ENCODE data around the gene LRCH1. TPM values are rescaled to one million over a fixed set of nuclear protein-coding genes. Genes with fewer than 3 reads are reported as not detected.
A peak's percentile ranks its signal among the peaks of the same experiment; 100 is the strongest.

The LRCH1 gene
- total RNA-seq, 1 experiment from 2014 or later, result 11.8 TPM

DNA sequence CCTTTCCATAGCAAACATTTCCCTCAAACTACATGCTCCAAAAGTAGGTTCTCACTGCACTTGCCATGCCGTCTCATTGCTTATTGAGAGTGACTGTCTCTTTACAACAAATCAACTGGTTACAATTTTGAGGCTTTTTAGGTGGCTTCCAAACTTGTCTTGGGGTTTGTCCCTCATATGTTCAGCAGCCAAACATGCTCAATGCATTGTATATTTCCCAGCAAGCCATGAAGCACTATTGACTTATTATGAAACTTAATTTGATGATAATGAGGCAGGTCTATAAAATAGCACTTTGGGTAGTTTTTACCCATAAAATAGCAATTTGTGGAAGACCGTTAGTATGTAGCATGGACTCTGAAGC is 78.2 kb downstream of the LRCH1 start:
- POLR2A ChIA-PET, result no interaction called here
- Mint-ChIP-seq H3K27me3 (ENCODE audit: low read depth) (no peaks in the 10 kb centered on the region), H3K36me3 (no peaks in the 10 kb centered on the region), H3K4me1 (peaks cover 46% of the 10 kb centered on the region), H3K4me3 (no peak overlapping the region), H3K9me3 (no peaks in the 10 kb centered on the region), H3K27ac (peak overlapping the region; percentile 84)
- no peak for ATAC-seq
- TF ChIP-seq MXD4 (CRISPR knock-in tag; IDR thresholded peaks at IDR 0.05; ENCODE audit: borderline replicate concordance) (no peak), ZBTB21 (CRISPR knock-in tag; IDR thresholded peaks at IDR 0.05; ENCODE audit: borderline replicate concordance) (no peak), CBFB (CRISPR knock-in tag; IDR thresholded peaks at IDR 0.05; ENCODE audit: low read depth) (no peak), KAT7 (CRISPR knock-in tag; IDR thresholded peaks at IDR 0.05; ENCODE audit: borderline replicate concordance) (no peak), ZNF121 (CRISPR knock-in tag; IDR thresholded peaks at IDR 0.05) (no peak), JAZF1 (CRISPR knock-in tag; IDR thresholded peaks at IDR 0.05) (no peak)
- TF ChIP-seq, protein P1, sequence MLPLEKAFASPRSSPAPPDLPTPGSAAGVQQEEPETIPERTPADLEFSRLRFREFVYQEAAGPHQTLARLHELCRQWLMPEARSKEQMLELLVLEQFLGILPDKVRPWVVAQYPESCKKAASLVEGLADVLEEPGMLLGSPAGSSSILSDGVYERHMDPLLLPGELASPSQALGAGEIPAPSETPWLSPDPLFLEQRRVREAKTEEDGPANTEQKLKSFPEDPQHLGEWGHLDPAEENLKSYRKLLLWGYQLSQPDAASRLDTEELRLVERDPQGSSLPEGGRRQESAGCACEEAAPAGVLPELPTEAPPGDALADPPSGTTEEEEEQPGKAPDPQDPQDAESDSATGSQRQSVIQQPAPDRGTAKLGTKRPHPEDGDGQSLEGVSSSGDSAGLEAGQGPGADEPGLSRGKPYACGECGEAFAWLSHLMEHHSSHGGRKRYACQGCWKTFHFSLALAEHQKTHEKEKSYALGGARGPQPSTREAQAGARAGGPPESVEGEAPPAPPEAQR (CRISPR knock-in tag; IDR thresholded peaks at IDR 0.05), result no peak
- TF ChIP-seq, protein P2, sequence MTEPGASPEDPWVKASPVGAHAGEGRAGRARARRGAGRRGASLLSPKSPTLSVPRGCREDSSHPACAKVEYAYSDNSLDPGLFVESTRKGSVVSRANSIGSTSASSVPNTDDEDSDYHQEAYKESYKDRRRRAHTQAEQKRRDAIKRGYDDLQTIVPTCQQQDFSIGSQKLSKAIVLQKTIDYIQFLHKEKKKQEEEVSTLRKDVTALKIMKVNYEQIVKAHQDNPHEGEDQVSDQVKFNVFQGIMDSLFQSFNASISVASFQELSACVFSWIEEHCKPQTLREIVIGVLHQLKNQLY (CRISPR knock-in tag; IDR thresholded peaks at IDR 0.05), result no peak
- TF ChIP-seq, protein P3, sequence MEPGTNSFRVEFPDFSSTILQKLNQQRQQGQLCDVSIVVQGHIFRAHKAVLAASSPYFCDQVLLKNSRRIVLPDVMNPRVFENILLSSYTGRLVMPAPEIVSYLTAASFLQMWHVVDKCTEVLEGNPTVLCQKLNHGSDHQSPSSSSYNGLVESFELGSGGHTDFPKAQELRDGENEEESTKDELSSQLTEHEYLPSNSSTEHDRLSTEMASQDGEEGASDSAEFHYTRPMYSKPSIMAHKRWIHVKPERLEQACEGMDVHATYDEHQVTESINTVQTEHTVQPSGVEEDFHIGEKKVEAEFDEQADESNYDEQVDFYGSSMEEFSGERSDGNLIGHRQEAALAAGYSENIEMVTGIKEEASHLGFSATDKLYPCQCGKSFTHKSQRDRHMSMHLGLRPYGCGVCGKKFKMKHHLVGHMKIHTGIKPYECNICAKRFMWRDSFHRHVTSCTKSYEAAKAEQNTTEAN (CRISPR knock-in tag; IDR thresholded peaks at IDR 0.05), result no peak
- TF ChIP-seq, protein P4, sequence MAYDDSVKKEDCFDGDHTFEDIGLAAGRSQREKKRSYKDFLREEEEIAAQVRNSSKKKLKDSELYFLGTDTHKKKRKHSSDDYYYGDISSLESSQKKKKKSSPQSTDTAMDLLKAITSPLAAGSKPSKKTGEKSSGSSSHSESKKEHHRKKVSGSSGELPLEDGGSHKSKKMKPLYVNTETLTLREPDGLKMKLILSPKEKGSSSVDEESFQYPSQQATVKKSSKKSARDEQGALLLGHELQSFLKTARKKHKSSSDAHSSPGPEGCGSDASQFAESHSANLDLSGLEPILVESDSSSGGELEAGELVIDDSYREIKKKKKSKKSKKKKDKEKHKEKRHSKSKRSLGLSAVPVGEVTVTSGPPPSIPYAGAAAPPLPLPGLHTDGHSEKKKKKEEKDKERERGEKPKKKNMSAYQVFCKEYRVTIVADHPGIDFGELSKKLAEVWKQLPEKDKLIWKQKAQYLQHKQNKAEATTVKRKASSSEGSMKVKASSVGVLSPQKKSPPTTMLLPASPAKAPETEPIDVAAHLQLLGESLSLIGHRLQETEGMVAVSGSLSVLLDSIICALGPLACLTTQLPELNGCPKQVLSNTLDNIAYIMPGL (CRISPR knock-in tag; IDR thresholded peaks at IDR 0.05), result no peak
- TF ChIP-seq, protein P5, sequence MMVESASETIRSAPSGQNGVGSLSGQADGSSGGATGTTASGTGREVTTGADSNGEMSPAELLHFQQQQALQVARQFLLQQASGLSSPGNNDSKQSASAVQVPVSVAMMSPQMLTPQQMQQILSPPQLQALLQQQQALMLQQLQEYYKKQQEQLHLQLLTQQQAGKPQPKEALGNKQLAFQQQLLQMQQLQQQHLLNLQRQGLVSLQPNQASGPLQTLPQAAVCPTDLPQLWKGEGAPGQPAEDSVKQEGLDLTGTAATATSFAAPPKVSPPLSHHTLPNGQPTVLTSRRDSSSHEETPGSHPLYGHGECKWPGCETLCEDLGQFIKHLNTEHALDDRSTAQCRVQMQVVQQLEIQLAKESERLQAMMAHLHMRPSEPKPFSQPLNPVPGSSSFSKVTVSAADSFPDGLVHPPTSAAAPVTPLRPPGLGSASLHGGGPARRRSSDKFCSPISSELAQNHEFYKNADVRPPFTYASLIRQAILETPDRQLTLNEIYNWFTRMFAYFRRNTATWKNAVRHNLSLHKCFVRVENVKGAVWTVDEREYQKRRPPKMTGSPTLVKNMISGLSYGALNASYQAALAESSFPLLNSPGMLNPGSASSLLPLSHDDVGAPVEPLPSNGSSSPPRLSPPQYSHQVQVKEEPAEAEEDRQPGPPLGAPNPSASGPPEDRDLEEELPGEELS (CRISPR knock-in tag; IDR thresholded peaks at IDR 0.05), result no peak
- no peak for DNase-seq (ENCODE audit: low spot score)
- CTCF ChIA-PET, result no interaction called here

DNA sequence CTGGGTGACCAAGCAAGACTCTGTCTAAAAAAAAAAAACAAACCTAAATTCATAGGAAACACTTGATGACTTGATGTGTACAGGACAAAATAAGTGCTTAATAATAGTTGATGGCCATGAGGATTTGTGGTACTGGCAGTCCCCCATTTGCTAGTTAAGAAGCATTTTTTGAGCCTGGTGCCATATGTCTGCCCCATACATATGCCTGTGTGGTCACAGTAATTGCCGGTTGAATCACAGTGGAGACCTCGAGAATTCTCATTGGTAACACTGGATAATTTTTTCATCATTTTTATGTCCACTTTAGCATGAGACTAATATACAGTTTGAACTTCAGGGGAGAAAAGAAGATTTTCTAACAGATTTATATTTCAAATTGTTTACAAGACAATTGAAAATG is 79.2 kb downstream of the LRCH1 start:
- H3K4me3 Mint-ChIP-seq, result no peak overlapping the region
- no peak overlapping the region for H3K27ac Mint-ChIP-seq
- DNase-seq (ENCODE audit: low spot score), result no peak
- ATAC-seq, result no peak
- ChIA-PET POLR2A (no interaction called here), CTCF (no interaction called here)
- H3K27me3 Mint-ChIP-seq (ENCODE audit: low read depth), result no peaks in the 10 kb centered on the region
- no peaks in the 10 kb centered on the region for H3K36me3 Mint-ChIP-seq
- peaks cover 51% of the 10 kb centered on the region for H3K4me1 Mint-ChIP-seq
- no peaks in the 10 kb centered on the region for H3K9me3 Mint-ChIP-seq
- no peak for TF ChIP-seq ZNF671 (CRISPR knock-in tag; IDR thresholded peaks at IDR 0.05)
- no peak for TF ChIP-seq ZNF232 (CRISPR knock-in tag; IDR thresholded peaks at IDR 0.05)
- no peak for TF ChIP-seq IRF2 (CRISPR knock-in tag; IDR thresholded peaks at IDR 0.05; ENCODE audit: borderline replicate concordance, low read depth)
- no peak for TF ChIP-seq GRHL2 (CRISPR knock-in tag; IDR thresholded peaks at IDR 0.05; ENCODE audit: insufficient replicate concordance, severe bottlenecking)
- TF ChIP-seq, protein P6, sequence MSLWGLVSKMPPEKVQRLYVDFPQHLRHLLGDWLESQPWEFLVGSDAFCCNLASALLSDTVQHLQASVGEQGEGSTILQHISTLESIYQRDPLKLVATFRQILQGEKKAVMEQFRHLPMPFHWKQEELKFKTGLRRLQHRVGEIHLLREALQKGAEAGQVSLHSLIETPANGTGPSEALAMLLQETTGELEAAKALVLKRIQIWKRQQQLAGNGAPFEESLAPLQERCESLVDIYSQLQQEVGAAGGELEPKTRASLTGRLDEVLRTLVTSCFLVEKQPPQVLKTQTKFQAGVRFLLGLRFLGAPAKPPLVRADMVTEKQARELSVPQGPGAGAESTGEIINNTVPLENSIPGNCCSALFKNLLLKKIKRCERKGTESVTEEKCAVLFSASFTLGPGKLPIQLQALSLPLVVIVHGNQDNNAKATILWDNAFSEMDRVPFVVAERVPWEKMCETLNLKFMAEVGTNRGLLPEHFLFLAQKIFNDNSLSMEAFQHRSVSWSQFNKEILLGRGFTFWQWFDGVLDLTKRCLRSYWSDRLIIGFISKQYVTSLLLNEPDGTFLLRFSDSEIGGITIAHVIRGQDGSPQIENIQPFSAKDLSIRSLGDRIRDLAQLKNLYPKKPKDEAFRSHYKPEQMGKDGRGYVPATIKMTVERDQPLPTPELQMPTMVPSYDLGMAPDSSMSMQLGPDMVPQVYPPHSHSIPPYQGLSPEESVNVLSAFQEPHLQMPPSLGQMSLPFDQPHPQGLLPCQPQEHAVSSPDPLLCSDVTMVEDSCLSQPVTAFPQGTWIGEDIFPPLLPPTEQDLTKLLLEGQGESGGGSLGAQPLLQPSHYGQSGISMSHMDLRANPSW (CRISPR knock-in tag; conservative IDR thresholded peaks at IDR 0.05; ENCODE audit: low read depth), result no peak
- no peak for TF ChIP-seq NR2C2 (CRISPR knock-in tag; IDR thresholded peaks at IDR 0.05)
- TF ChIP-seq, protein P7, sequence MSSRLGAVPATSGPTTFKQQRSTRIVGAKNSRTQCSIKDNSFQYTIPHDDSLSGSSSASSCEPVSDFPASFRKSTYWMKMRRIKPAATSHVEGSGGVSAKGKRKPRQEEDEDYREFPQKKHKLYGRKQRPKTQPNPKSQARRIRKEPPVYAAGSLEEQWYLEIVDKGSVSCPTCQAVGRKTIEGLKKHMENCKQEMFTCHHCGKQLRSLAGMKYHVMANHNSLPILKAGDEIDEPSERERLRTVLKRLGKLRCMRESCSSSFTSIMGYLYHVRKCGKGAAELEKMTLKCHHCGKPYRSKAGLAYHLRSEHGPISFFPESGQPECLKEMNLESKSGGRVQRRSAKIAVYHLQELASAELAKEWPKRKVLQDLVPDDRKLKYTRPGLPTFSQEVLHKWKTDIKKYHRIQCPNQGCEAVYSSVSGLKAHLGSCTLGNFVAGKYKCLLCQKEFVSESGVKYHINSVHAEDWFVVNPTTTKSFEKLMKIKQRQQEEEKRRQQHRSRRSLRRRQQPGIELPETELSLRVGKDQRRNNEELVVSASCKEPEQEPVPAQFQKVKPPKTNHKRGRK (CRISPR knock-in tag; IDR thresholded peaks at IDR 0.05; ENCODE audit: borderline replicate concordance), result no peak
- TF ChIP-seq FOXK1 (CRISPR knock-in tag; IDR thresholded peaks at IDR 0.05), result no peak
- TF ChIP-seq, protein P8, sequence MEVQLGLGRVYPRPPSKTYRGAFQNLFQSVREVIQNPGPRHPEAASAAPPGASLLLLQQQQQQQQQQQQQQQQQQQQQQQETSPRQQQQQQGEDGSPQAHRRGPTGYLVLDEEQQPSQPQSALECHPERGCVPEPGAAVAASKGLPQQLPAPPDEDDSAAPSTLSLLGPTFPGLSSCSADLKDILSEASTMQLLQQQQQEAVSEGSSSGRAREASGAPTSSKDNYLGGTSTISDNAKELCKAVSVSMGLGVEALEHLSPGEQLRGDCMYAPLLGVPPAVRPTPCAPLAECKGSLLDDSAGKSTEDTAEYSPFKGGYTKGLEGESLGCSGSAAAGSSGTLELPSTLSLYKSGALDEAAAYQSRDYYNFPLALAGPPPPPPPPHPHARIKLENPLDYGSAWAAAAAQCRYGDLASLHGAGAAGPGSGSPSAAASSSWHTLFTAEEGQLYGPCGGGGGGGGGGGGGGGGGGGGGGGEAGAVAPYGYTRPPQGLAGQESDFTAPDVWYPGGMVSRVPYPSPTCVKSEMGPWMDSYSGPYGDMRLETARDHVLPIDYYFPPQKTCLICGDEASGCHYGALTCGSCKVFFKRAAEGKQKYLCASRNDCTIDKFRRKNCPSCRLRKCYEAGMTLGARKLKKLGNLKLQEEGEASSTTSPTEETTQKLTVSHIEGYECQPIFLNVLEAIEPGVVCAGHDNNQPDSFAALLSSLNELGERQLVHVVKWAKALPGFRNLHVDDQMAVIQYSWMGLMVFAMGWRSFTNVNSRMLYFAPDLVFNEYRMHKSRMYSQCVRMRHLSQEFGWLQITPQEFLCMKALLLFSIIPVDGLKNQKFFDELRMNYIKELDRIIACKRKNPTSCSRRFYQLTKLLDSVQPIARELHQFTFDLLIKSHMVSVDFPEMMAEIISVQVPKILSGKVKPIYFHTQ (CRISPR knock-in tag; IDR thresholded peaks at IDR 0.05), result no peak
